ENCODE measurements around the gene ANO2. TPM values are rescaled to one million over a fixed set of nuclear protein-coding genes. Genes with fewer than 3 reads are reported as not detected.

ANO2 gene
- total and polyA plus RNA-seq, 7 donors: 1.3 to 9.3 (median 4.2) TPM

GRCh38 chr12:5561057-5561456 is 384.0 kb downstream of the ANO2 start:
- H3K4me1 ChIP-seq: no peaks in the 10 kb centered on the region
- H3K27ac ChIP-seq: no peak overlapping the region
- intact Hi-C loops (cut with DNase I): no loop called here
- no peak for DNase-seq
- no peaks in the 10 kb centered on the region for H3K9me3 ChIP-seq
- TF ChIP-seq, protein P1, sequence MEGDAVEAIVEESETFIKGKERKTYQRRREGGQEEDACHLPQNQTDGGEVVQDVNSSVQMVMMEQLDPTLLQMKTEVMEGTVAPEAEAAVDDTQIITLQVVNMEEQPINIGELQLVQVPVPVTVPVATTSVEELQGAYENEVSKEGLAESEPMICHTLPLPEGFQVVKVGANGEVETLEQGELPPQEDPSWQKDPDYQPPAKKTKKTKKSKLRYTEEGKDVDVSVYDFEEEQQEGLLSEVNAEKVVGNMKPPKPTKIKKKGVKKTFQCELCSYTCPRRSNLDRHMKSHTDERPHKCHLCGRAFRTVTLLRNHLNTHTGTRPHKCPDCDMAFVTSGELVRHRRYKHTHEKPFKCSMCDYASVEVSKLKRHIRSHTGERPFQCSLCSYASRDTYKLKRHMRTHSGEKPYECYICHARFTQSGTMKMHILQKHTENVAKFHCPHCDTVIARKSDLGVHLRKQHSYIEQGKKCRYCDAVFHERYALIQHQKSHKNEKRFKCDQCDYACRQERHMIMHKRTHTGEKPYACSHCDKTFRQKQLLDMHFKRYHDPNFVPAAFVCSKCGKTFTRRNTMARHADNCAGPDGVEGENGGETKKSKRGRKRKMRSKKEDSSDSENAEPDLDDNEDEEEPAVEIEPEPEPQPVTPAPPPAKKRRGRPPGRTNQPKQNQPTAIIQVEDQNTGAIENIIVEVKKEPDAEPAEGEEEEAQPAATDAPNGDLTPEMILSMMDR (IDR thresholded peaks at IDR 0.05): no peak
- H3K4me3 ChIP-seq: no peak overlapping the region
- H3K27me3 ChIP-seq (ENCODE audit: insufficient read depth in 3 of 3, low read length in 2 of 3): peaks cover 0 to 3% (median 0%) of the 10 kb centered on the region in 3 donors
- ATAC-seq: no peak
- H3K36me3 ChIP-seq (ENCODE audit: insufficient read depth in 1 of 2, low read depth in 1 of 2): no peaks in the 10 kb centered on the region
- 71 to 78% (median 76%) methylated on average over 6 of the region's 6 CpGs for WGBS, 3 donors

- TF ChIP-seq, protein P1 (IDR thresholded peaks at IDR 0.05): no peak
- no peak overlapping the region for H3K4me3 ChIP-seq
- ATAC-seq (no peak), DNase-seq (no peak)
- H3K9me3 ChIP-seq: no peaks in the 10 kb centered on the region
- H3K27ac ChIP-seq: no peak overlapping the region
- WGBS, 3 donors: 91 to 94% (median 93%) methylated on average over 4 of the region's 4 CpGs
- no peaks in the 10 kb centered on the region for H3K36me3 ChIP-seq (ENCODE audit: insufficient read depth in 1 of 2, low read depth in 1 of 2)
- no peaks in the 10 kb centered on the region for H3K4me1 ChIP-seq
- H3K27me3 ChIP-seq (ENCODE audit: insufficient read depth in 3 of 3, low read length in 2 of 3): peaks cover 0 to 3% (median 0%) of the 10 kb centered on the region in 3 donors
- intact Hi-C loops (cut with DNase I): no loop called here
These were observed 384.8 kb downstream of the ANO2 start for GRCh38 chr12:5560265-5560664.

DNA sequence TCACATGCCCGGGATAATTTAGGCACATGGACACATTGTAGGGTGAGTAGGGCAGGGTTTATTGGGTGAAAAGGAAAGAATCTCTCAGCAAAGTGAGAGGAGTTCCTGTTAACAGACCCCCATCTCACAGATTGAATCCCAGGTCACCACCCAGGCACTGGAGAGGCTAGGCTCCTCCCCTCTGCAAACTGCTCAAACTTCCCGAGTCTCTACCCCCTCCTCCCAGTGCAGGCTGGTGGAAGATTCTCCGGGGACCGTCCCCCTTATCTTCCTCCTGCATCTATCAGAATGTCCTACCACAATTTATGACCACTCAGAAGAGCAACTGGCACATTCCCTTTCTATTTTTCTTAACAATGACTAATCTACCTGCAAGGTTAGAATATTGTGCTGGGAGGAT is 387.2 kb downstream of the ANO2 start:
- no peaks in the 10 kb centered on the region for H3K9me3 ChIP-seq
- ATAC-seq (no peak), DNase-seq (no peak)
- intact Hi-C loops (cut with DNase I): no loop called here
- peaks cover 0 to 3% (median 0%) of the 10 kb centered on the region in 3 donors for H3K27me3 ChIP-seq (ENCODE audit: insufficient read depth in 3 of 3, low read length in 2 of 3)
- TF ChIP-seq, protein P1 (IDR thresholded peaks at IDR 0.05): no peak
- no peak overlapping the region for H3K4me3 ChIP-seq
- no peaks in the 10 kb centered on the region for H3K4me1 ChIP-seq
- 19 to 37% (median 21%) methylated on average over 3 to 4 of the region's 4 CpGs for WGBS, 3 donors
- H3K36me3 ChIP-seq (ENCODE audit: insufficient read depth in 1 of 2, low read depth in 1 of 2): no peaks in the 10 kb centered on the region
- H3K27ac ChIP-seq: no peak overlapping the region

- no peak overlapping the region for H3K27ac ChIP-seq
- no peak overlapping the region for H3K4me3 ChIP-seq
- no peaks in the 10 kb centered on the region for H3K36me3 ChIP-seq (ENCODE audit: insufficient read depth in 1 of 2, low read depth in 1 of 2)
- peaks cover 0 to 3% (median 0%) of the 10 kb centered on the region in 3 donors for H3K27me3 ChIP-seq (ENCODE audit: insufficient read depth in 3 of 3, low read length in 2 of 3)
- DNase-seq (no peak), ATAC-seq (no peak)
- WGBS, 3 donors: 65 to 75% (median 70%) methylated on average over 6 of the region's 6 CpGs
- TF ChIP-seq, protein P1 (IDR thresholded peaks at IDR 0.05): no peak
- no peaks in the 10 kb centered on the region for H3K9me3 ChIP-seq
- H3K4me1 ChIP-seq: no peaks in the 10 kb centered on the region
- intact Hi-C loops (cut with DNase I): no loop called here
These were observed 387.9 kb downstream of the ANO2 start for GRCh38 chr12:5556946-5557673.
